HEK293 (cell line): ENCODE measurements around the gene SEPTIN14.
"Not testable (repeated sequence)": the region's sequence is repeated elsewhere in the genome, so short reads cannot be mapped to it uniquely, and the experiment has no call there.

Experiments used
- CTCF ChIP-seq: fragments of 450-650 bp; formaldehyde crosslinking; IDR thresholded peaks from 2 replicates; pipeline ENCODE4 v1.5.1; 2016; ENCODE audit warnings: missing biosample characterization, missing genetic modification characterization
- ZFHX2 ChIP-seq: fragments of 450-650 bp; formaldehyde crosslinking; conservative IDR thresholded peaks from 2 replicates; pipeline ENCODE4 v1.5.1; 2016; ENCODE audit warnings: missing biosample characterization, missing genetic modification characterization
- ZFP41 ChIP-seq: fragments of 450-650 bp; formaldehyde crosslinking; IDR thresholded peaks from 2 replicates; pipeline ENCODE4 v1.5.1; 2016; ENCODE audit warnings: missing biosample characterization, missing genetic modification characterization, borderline replicate concordance
- ZNF707 ChIP-seq: fragments of 450-650 bp; formaldehyde crosslinking; IDR thresholded peaks from 2 replicates; pipeline ENCODE4 v1.5.1; 2016; ENCODE audit warnings: missing biosample characterization, missing genetic modification characterization
- ZNF830 ChIP-seq: fragments of 450-650 bp; IDR thresholded peaks from 2 replicates; pipeline ENCODE4 v1.5.0; 2018; ENCODE audit warnings: missing biosample characterization, missing genetic modification characterization, low read depth, mild to moderate bottlenecking, moderate library complexity
- TF ChIP-seq, protein P1 (sequence below): fragments of 450-650 bp; formaldehyde crosslinking; IDR thresholded peaks from 2 replicates; pipeline ENCODE4 v1.5.1; 2016; ENCODE audit warnings: missing biosample characterization, missing genetic modification characterization
- TF ChIP-seq, protein P2 (sequence below): fragments of 450-650 bp; formaldehyde crosslinking; IDR thresholded peaks from 2 replicates; pipeline ENCODE4 v1.5.1; 2016; ENCODE audit warnings: missing biosample characterization, missing genetic modification characterization, low read depth
- TF ChIP-seq, protein P3 (sequence below): fragments of 450-650 bp; formaldehyde crosslinking; IDR thresholded peaks from 2 replicates; pipeline ENCODE4 v1.5.1; 2016; ENCODE audit warnings: missing biosample characterization, missing genetic modification characterization

GRCh38 chr7:55862652-55863051, at the start of gene SEPTIN14:
- not testable (repeated sequence) for TF ChIP-seq CTCF (tag by site-specific recombination); ZFHX2 (tag by site-specific recombination); ZNF707; ZFP41 (tag by site-specific recombination); ZNF830 (tag by site-specific recombination)
- TF ChIP-seq, protein P1, sequence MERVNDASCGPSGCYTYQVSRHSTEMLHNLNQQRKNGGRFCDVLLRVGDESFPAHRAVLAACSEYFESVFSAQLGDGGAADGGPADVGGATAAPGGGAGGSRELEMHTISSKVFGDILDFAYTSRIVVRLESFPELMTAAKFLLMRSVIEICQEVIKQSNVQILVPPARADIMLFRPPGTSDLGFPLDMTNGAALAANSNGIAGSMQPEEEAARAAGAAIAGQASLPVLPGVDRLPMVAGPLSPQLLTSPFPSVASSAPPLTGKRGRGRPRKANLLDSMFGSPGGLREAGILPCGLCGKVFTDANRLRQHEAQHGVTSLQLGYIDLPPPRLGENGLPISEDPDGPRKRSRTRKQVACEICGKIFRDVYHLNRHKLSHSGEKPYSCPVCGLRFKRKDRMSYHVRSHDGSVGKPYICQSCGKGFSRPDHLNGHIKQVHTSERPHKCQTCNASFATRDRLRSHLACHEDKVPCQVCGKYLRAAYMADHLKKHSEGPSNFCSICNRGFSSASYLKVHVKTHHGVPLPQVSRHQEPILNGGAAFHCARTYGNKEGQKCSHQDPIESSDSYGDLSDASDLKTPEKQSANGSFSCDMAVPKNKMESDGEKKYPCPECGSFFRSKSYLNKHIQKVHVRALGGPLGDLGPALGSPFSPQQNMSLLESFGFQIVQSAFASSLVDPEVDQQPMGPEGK (tag by site-specific recombination) = not testable (repeated sequence)
- TF ChIP-seq, protein P2, sequence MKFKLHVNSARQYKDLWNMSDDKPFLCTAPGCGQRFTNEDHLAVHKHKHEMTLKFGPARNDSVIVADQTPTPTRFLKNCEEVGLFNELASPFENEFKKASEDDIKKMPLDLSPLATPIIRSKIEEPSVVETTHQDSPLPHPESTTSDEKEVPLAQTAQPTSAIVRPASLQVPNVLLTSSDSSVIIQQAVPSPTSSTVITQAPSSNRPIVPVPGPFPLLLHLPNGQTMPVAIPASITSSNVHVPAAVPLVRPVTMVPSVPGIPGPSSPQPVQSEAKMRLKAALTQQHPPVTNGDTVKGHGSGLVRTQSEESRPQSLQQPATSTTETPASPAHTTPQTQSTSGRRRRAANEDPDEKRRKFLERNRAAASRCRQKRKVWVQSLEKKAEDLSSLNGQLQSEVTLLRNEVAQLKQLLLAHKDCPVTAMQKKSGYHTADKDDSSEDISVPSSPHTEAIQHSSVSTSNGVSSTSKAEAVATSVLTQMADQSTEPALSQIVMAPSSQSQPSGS (tag by site-specific recombination) = not testable (repeated sequence)
- TF ChIP-seq, protein P3, sequence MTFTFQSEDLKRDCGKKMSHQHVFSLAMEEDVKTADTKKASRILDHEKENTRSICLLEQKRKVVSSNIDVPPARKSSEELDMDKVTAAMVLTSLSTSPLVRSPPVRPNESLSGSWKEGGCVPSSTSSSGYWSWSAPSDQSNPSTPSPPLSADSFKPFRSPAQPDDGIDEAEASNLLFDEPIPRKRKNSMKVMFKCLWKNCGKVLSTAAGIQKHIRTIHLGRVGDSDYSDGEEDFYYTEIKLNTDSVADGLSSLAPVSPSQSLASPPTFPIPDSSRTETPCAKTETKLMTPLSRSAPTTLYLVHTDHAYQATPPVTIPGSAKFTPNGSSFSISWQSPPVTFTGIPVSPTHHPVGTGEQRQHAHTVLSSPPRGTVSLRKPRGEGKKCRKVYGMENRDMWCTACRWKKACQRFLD (tag by site-specific recombination) = not testable (repeated sequence)
